Measurements from ENCODE around the gene SAP30BP.

The SAP30BP gene

DNA sequence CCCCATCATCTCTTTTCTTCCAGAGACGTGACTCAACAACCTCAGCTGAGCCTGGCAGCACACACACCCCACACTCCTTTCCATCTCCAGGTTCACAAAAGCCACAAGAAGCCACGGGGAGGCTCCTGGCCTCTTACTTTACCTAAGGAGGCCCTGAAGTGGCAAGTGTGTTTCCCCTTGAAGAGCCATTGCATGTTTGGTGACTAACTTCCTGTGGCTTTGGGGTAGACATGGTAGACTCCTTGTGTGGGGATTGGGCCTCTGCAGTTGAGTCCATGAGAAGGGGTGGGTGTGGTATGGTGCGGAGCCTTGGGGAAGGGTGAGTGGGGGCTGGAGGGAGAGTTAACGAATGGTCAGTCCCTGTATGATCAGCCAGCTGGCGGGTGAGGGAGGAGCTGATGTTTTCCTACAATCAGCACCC is 24.2 kb downstream of the SAP30BP start:
- DNase-seq, result peak; percentile 21

DNA sequence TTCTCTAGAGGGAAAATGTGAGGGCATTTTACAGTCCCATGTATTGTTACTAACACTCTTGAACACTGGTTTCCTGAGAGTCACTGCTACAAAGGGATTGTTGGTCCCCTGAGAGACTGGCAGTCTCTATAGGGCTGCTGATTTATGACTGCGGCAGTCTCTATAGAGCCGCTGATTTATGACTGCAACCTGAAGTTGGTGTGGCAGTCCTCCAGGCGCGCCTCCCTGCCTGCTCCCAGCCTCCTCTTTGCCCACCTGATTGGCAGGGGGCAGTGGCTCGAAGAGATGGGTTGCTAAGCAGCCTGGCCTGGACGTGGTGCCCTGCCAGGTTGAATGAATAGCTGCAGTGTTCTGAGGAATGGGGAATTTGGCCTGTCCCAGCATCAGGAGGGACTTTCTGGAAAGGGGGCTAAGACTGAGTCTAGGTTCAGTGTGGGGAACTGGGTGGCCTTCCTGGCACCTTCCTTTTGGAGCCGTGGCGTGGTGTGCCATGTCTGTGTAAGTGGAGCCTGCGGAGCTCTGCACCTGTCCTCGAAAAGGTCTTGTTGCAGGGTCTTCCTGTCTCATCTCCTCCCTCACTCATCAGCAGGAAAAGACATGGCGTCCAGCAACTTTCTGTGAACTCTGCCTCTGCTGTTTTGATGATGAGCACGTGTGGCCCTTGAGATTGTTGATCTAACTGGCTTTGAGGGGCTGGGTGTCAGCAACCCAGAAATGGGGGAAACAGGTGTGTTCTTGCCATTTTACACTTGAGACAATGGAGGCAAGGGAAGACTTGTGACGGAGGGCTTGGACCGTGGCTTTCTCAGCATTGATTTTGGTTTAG is 24.9 kb downstream of the SAP30BP start:
- no peak for DNase-seq

DNA sequence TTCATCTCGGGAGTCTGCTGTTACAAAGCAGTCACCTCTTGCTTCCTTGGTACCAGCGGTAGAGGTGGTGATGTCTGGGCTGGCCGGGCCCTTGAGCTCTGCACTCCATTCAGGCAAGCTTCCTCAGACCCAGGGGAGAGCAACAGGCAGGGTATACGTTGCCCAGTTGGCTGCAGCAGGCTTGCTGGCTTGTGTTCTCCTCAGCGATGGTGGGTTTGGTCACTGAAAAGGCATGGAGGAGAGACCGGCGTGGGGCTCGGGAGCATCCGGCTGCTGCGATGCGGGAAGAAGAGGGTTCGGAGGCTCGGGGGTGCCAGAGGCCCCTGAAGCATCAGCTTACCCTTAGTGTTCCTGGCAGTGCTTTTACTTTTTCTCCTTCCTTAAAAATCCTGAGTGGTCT is 25.8 kb downstream of the SAP30BP start:
- DNase-seq, result no peak

DNA sequence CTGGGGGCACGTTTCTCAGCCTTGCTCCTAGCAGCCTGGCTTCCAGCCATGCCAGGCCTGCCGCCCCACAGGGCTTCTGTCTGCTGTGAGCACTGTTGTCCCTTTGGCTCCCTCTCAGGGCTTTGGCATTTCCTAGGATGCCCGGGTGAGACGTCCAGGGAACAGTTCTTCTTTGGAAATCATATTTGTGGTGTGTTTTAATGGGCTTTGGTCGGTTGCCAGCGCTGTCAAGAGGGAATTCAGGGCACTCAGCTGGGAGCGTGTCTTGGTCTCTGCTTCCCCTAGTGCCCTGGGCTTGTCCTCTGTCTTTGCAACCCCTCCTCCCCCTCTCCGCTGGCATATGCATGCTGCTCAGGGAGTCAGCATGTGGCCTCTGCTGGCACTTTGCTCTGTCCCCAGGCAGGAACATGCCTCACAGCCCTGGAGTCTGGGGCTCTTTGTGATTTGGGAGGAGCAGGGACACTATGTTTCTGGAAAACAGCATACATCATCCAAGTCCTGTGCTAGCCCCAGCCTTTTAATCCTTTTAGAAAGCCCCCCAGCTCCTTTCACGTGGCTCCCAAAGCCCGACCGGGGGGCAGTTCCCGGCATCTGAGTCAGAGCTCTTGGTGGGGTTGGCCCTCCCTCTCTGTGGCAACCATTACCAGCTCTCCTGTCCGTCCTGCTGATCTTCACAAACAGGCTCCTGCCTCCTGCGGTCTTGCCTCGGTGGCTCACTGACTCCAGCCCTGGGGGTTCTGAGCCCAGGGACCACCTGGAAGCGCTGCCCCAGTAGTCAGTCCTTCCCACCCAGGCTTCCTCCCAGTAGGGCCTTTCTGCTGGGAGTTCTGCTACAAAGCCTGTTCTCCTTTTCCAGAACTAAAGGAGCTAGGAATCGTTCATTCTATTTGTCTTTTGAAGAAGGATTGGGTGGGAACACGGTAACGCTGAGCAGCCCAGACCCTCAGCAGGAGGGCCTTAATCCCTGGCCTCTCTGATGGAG is 26.7 kb downstream of the SAP30BP start:
- peak; percentile 84 for DNase-seq

DNA sequence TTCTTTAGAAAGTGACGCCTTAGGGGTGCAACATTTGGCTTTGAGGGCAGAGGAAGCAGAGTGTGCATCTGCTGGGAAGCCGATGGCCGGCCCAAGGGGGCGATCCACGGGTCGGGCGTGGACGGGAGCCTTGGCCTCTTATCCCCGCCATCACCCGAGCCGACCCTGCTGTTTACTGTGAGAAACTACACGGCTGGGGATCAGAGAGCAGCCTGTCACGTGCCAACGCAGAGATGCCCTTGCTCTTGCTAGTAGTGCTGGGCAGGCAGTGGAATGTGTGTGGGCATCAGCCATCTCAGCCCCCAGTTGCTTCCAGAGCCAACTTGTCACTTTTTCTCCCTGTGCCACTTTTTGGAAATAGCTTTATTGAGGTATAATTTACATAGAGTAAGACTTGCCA is 27.4 kb downstream of the SAP30BP start:
- no peak for DNase-seq

DNA sequence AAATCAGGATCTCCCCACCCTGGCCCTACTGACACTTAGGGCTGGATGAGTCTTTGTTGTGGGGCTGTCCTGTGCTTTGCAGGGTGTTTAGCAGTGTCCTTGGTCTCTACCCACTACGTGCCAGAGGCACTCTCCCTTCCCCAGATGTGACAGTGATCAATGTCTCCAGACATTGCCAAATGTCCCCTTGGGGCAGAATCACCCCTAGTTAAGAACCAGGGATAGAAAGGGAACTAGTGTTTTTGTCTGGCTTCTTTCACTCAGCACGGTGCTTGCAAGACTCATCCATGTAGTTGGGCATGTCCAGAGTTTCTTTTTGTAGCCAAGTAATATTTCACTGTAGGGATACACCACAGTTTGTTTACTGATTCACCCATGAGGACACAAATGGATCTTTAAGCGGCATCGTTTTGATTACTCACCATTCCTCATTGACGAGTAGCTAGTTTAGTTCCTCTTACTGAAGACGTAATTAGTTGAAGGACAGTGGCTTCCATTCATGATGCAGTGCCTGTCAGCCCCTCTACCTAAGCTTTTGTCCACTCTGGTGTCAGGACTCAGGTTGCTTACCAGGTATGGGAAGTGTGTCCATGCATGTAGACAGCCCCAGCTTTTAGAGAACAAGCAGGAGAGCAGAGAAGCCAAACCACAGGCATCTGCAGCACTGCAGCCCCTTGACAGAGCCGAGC is 28.1 kb downstream of the SAP30BP start:
- peak; percentile 22 for DNase-seq

DNA sequence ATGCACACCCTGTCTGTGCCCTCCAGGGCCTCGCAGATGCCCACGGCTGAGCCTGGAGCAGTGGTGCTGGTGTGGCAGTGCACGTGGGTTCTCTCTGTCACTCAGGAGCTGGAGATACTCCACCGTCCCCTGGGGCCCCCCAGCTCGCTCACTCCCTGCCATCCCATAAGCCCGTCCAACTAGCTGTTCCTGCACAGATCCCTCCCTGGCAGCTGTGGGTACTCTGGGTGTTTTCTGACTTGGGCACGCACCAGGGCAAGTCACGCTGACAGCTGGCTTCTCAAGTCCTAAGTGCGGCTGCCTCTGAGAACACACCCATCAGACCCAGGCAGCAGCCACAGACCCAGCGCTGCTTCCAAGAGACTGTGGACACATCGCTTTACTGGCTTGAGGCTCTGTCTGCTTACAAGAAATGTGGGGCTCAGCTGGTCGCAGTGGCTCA is 28.7 kb downstream of the SAP30BP start:
- no peak for DNase-seq

DNA sequence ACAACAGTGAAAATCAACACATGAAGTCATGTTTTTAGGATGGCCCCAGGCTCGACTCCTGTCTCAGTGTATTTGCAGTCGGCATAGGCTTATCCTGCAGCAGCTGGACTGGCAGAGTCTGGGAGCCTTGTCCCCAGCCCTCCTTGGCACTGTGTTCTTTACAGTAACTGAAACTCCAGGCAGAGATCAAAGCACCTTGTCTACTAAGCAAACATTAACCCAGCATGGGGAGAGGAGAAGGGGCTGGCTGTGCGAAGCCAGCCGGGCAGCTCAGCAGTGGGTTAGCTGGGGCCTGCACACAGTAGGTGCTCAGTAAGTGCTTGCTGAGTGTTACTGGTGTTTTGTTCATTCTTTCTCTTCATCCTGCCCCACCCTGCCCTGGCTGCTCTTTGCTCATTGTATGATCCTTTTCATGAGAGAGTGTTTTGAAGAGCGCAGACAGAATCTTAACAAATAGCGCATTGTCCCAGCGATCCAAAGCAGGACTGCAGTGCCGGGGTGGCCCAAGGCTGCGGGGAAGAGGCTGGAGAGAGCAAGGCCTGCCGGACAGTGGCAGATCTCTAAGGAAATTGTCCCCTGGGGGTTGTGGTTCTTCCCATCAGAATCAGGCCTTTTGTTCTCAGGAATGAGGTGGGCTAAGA is 30.6 kb downstream of the SAP30BP start:
- no peak for DNase-seq

DNA sequence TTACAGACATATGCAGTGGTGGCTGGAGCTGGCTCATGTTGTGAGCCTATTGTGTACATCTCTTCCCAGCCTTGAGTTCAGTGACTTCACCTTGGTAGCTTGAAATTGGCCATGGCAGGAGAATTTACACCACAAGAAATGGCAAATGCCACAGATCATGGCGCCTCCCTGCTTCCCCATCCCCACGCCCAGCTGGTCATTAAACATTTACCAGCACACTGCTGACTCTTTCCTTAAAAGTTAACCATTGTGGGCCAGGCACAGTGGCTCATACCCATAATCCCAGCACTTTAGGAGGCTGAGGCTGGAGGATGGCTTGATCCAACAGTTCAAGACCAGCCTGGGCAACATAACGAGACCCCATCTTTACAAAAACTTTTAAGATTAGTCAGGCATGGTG is 31.5 kb downstream of the SAP30BP start:
- DNase-seq, result no peak

DNA sequence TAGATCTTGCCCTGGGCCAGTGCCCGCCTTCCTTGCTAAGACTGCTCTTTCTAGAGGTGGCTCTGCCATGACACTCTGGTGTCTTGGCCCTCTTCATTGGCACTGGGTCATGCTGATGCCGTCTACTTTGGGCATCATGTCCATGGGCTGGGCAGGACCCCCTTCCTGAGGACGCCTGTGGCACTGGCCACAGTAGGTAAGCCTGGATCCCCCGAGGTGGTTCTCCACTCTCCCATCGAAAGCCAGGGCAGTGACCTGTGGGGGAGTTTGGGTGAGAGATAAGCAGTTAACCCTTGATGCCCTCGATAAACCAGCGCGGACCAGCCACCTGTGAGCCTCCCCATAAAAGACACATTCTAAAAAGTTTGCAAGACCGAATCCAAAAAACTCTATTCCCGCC is 34.1 kb downstream of the SAP30BP start:
- no peak for DNase-seq

DNA sequence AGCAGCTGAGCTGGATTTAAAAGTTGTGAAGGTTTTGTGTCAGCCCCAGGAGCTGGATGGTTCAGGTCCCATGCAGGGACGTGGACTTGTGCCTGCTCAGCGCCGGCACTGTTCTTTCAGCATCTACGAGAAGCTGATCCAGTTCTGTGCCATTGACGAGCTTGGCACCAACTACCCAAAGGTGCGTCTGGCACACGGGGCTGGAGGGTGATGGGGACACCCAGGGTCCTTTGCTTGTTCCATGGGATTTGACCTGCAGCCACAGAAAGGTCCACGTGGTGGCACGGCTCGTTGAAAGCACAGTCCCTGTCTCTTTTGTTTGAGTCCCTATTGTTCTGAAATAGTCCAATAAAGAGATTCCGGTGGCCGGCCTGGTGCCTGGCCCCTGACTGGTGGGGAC is 36.1 kb downstream of the SAP30BP start:
- no peak for DNase-seq

DNA sequence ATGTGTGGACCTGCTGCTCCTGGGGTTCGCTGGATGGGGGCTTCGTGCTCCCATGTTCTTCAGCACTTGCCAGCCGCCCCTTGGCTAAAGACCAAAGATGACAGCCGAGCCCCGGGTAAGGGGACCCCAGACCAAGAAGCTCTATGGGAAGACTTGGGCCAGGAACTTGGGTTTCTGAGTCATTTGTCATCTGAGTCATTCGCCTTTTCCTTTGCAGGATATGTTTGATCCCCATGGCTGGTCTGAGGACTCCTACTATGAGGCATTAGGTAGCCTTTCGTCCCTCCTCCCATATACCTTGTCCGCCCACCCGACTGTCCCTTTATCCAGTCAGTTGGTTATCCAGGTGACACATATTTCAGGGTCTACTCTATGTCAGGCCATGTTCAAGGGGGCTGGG is 36.5 kb downstream of the SAP30BP start:
- DNase-seq, result no peak

DNA sequence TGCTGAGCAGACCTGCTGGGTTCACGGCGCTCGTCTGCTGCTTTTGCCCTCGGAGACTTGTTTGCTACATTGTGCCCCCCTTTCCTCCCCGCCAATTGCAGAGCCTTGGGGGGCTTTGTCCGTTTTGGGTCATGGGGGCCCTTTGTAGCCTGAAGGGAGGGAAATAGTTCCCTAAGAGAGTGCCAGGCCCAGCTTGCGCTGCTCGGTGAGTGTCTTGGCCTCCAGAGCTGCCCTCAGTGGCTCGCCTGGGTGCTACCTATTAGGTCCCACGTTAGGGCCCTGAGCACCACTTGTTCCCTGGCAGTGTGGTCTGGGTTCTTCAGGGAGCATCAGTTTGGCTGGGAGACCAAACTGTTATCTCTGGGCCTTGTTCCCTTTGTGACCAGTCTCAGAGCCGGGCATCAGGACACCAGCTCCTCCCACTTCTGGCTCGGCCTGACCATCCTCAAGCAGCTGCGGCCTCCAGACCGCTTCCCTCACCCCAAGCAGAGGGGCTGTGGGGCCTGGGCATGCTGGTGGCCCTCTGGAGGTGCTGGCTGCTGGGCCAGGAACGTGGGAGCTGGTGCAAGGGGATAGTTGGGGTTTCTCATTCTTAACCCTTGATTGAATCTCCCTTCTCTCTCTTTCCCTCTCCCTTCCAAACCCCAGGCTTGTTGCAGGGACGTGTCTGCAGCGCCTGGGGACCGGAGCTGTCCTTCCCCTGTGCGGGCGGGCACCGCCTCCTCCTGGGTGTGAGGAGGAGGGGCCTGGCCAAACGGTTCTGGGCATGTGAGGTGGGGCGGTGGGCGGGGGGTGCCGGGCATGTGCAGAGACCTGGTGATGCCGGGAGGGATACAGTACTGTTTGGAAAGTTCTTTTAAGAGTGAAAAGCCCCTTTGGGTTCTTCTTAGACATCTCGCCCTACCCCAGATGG is 38.1 kb downstream of the SAP30BP start:
- no peak for DNase-seq

DNA sequence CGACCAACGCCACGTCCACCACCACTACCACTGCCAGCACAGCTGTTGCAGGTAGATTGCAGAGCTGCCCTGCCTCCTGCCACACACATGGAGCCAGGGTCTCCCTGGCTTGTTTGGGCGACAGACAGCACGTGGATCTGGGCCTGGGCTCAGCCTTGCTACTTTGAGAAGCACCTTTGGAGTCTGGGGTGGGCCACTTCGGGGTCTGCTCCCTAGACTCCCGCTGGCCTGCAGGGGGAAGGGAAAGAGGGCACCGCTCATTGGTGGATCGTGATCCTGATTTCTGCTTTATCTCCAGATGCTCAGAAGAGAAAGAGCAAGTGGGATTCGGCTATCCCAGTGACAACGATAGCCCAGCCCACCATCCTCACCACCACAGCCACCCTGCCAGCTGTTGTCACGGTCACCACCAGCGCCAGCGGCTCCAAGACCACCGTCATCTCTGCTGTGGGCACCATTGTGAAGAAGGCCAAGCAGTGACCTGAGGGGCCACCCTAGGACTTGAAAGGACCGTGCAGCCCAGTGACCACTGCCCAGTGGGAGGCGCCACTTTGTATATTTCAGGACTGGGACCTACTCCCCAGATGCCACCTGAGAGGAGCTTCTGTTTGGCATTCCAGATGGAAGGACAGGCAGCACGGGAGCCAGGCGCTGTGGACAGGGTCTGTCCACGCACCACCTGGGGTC is 39.0 kb downstream of the SAP30BP start:
- no peak for DNase-seq

DNA sequence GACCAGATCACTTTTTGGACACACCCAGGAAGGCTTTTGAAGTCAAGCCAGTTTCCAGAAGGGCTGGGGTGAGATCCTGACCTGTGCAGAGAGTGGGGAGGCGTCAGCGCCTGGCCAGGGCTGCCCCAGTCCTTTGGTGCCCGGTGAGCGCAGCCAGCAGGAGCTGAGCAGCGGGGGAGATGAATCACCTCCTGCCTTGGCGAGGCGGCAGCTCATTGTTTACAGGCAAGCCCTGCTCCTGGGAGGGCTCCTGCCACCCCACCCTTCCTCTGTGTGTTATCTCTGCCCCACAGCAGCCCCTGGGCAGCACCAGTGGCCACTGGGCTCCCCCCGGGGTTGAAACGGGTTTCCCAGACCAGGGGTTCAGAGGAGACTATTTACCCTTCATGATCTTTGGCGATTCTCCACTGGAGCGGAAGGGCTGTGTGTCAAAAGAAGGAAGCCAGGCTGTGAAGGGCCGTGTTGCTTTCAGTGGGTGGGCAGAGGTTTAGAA is 40.0 kb downstream of the SAP30BP start:
- DNase-seq, result no peak

DNA sequence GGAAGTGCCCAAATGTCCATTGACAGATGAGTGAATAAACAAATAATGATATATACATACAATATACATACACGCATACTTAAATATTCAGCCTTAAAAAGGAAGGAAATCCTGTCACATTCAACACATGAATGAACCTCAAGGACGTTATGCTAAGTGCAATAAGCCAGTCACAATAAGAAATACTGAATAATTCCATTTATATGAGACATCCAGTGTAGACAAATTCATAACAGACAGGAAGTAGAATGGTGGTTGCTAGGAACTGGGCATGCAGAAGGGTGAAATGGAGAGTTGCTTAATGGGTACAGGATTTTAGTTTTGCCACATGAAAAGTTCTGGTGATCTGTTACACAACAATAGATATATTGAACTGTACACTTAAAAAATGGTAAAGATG is 45.3 kb downstream of the SAP30BP start:
- no peak for DNase-seq

DNA sequence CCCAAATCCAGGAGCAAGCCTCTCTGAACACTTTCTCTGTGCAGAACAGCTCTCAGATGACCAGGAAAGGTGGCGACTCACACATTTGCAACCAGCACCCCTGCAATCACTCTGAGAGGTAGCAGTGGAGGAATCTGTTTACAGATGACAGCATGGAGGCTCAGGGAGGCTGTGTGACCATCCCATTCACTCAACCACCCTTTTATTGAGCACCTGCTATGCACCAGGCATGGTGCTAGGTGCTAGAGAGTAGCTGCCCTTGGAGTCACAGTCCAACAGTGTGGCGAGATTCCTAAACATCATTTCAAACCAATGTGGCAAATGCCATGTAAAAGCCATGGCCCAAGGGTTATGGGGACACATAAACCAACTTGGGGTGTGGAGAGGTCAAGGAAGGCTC is 52.6 kb downstream of the SAP30BP start:
- no peak for DNase-seq

DNA sequence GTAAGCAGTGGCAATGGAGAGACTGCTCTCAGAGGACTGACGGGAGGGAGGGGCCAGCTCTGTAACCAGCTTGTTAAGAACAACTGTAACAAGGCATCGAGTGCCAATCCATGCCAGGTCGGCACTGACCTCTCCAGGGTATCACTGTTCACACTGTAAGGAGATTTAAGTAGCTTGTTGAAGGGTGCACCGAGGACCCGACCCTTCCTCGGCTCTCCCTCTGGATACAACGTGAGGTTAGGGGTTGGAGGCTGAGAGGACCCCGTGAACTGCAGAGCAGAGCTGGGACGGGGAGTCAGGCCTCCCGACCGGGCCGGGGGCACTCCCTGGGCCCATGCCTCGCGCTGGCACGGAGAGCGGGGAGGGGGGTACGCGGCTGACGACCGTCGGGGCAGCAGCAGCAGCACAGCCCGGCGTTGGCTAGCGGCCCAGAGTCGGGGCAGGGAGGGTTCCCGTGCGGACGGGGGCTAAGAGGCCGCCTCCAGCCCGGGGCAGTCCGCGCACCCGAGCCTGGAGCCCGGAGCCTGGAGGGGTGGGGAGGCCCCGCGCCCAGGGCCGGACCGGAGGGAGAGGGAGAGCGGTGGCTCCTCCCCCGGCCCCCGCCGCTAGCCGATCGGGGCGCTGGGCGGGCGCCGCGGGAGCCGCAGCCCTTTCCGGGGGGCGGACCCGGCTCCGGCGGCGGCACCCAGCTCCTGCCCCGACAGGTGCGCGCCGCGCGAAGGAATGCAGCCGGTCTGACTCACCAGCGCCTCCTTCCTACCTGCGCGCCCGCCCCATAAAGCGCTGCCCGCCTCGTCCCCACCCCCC is 53.7 kb downstream of the SAP30BP start, which contains the start of gene ITGB4:
TSS of gene ITGB4 (plus strand) at position 804 of the 807 bp plus-strand sequence. CDS start 3,245 bp downstream, outside the sequence.
- no peak for DNase-seq

DNA sequence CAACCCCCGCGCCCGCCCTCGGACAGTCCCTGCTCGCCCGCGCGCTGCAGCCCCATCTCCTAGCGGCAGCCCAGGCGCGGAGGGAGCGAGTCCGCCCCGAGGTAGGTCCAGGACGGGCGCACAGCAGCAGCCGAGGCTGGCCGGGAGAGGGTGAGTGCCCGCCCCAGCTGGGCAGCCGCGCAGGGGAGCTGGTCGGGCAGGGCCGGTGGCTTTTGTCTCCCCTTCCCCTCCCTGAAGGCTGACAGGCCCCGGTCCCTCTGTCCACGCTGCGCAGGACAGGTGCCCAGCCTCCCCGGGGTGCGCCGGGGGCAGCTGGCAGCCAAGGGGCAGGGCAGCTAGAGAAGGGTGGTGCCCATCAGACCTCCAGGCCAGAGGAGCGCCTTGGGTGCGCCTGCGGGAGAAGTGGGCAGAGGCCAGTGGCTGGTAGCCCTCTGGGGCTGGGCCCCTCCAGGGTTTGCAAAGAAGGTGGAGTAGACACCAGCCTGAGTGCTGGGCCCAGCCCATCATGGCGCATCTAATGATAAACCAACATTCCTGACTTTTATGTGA is 54.4 kb downstream of the SAP30BP start:
- no peak for DNase-seq

Measured in fibroblast of skin of abdomen (primary cell).